GM12864 (cell line): Measurements from ENCODE around the gene TNPO2.
"Not testable (repeated sequence)": the region's sequence is repeated elsewhere in the genome, so short reads cannot be mapped to it uniquely, and the experiment has no call there.

Experiments used
- DNase-seq: peaks from one replicate; pipeline ENCODE4 v3.0.0-alpha.2; 2011; ENCODE audit warnings: low read depth
- H3K4me3 ChIP-seq: 2 replicates; pipeline ENCODE4 v1.5.1; 2011; ENCODE audit warnings: mild to moderate bottlenecking, low read depth, low read length, control low read depth
- CTCF ChIP-seq: IDR thresholded peaks from 2 replicates; pipeline ENCODE4 v1.5.1; 2011; ENCODE audit warnings: low read depth, mild to moderate bottlenecking, moderate library complexity, low read length, control low read depth, inconsistent platforms; ENCODE audit errors: missing control alignments

Gene TNPO2

DNA sequence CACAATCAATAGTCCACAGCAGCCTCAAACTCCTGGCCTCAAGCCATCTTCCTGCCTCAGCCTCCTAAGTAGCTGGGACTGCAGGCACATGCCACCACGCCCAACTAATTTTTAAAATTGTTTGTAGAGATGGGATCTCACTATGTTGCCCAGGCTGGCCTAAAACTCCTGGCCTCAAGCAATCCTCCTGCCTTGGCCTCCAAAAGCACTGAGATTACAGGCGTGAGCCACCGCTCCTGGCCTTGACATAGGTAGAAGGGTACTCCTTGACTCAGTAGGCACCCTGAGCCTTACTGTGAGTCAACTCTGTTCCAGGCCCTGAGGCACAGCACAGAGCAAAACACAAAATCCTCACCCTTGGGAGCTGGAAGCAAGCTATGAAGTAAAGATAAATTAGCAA is 7.8 kb downstream of the TNPO2 start:
- no peak overlapping the region for H3K4me3 ChIP-seq
- no peak for TF ChIP-seq CTCF
- no peak for DNase-seq

DNA sequence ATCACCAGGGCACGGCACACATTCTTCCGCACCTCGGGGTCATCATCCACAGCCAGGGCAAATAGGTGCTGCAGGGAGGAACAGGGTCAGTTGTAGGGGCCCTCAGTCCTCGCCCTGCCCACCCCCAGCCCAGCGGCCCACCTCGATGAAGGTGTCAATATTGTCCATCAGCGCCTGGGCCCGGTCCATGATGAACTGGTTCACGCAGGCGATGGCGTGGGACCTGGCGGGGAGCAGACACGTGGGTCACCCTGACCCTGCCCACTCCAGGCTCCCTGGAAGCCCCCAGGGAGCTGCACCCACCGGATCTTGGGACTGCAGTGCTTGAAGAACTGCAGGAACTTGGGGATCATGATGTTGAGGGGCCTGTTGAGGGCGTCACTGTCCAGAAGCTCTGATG is 8.6 kb downstream of the TNPO2 start:
- no peak for TF ChIP-seq CTCF
- DNase-seq = no peak
- H3K4me3 ChIP-seq = no peak overlapping the region

DNA sequence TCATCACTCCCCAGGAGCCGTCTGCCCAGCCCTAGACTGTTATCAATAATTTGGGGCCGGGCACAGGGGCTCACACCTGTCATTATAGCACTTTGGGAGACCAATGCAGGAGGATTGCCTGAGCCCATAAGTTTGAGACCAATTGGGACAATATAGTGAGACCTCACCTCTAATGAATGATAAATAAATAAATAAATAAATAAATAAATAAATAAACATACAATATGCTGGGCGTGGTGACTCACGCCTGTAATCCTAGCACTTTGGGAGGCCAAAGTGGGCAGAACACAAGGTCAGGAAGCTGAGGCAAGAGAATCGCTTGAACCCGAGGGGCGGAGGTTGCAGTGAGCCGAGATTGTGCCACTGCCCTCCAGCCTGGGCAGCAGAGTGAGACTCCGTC is 10.4 kb downstream of the TNPO2 start:
- H3K4me3 ChIP-seq, DNase-seq: not testable (repeated sequence)

DNA sequence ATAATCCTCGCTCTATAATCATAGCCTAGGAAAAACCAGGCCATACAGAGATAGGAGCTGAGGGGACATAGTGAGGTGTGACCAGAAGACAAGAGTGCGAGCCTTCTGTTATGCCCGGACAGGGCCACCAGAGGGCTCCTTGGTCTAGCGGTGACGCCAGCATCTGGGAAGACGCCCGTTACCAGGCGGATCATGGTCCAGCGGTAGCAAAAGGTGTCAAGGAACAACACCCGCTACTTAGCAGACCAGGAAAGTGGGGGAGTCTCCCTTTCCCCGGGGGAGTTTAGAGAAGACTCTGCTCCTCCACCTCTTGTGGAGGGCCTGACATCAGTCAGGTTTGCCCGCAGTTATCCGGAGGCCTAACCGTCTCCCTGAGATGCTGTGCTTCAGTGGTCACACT is 11.7 kb downstream of the TNPO2 start:
- DNase-seq, H3K4me3 ChIP-seq: not testable (repeated sequence)

- H3K4me3 ChIP-seq = no peak overlapping the region
- no peak for DNase-seq
- TF ChIP-seq CTCF = no peak
These were observed 12.5 kb downstream of the TNPO2 start for GRCh38 chr19:12711187-12711586.

DNA sequence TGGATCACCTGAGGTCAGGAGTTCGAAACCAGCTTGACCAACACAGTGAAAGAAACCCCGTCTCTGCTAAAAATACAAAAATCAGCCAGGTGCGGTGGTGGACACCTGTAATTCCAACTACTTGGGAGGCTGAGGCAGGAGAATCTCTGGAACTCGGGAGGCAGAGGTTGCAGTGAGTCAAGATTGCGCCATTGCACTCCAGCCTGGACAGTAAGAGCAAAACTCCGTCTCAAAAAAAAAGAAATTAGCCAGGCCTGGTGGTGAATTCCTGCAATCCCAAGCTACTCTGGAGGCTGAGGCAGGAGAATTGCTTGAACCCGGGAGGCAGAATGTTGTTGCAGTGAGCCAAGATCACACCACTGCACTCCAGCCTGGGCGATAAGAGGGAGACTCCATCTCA is 15.1 kb downstream of the TNPO2 start:
- no peak for TF ChIP-seq CTCF
- DNase-seq = no peak
- H3K4me3 ChIP-seq = no peak overlapping the region

- no peak for DNase-seq
- no peak overlapping the region for H3K4me3 ChIP-seq
- TF ChIP-seq CTCF = no peak
These were observed 17.4 kb downstream of the TNPO2 start for GRCh38 chr19:12706332-12706718.

- no peak overlapping the region for H3K4me3 ChIP-seq
- TF ChIP-seq CTCF = no peak
- no peak for DNase-seq
These were observed 17.9 kb downstream of the TNPO2 start for GRCh38 chr19:12705654-12706331.
